D721Med (cell line): ENCODE results near the gene BCO1.

Experiments used
- DNase-seq: peaks from one replicate; pipeline ENCODE4 v3.0.0; 2011; ENCODE audit warnings: low spot score; ENCODE audit not compliant: insufficient read length
- FAIRE-seq: peaks from 2 replicates; lab custom pipeline; 2011; peaks lifted over from hg19 to GRCh38; lab: Jason Lieb, UNC
- CTCF ChIP-seq: IDR thresholded peaks from 2 replicates; pipeline ENCODE4 v1.5.1; 2012; ENCODE audit warnings: mild to moderate bottlenecking, control low read depth; ENCODE audit not compliant: insufficient read depth; ENCODE audit errors: missing control alignments

Gene BCO1

GRCh38 chr16:81231014-81231413 is 7.5 kb upstream of the BCO1 start:
- DNase-seq (no peak), FAIRE-seq (no peak)
- no peak for TF ChIP-seq CTCF

- no peak for FAIRE-seq
- TF ChIP-seq CTCF, result no peak
Measured at GRCh38 chr16:81232740-81233367, 5.6 kb upstream of the BCO1 start.

GRCh38 chr16:81237282-81237681 is 1.2 kb upstream of the BCO1 start:
- no peak for FAIRE-seq
- DNase-seq, result no peak
- TF ChIP-seq CTCF, result no peak

More at GRCh38 chr16:81232740-81233367, 5.6 kb upstream of the BCO1 start:
- no peak for DNase-seq

- DNase-seq, result no peak
- TF ChIP-seq CTCF, result no peak
- no peak for FAIRE-seq
Measured at GRCh38 chr16:81237942-81238295, 570 bp upstream of the BCO1 start.

- DNase-seq (no peak), FAIRE-seq (no peak)
- TF ChIP-seq CTCF, result no peak
Measured at GRCh38 chr16:81239367-81240121, 1.1 kb downstream of the BCO1 start.

- no peak for TF ChIP-seq CTCF
- FAIRE-seq (no peak), DNase-seq (no peak)
Measured at GRCh38 chr16:81241706-81242105, 3.2 kb downstream of the BCO1 start.
